GM21447 (cell line): Measurements from ENCODE around the gene GLI1.
"Not testable (repeated sequence)": the region's sequence is repeated elsewhere in the genome, so short reads cannot be mapped to it uniquely, and the experiment has no call there.

Source experiments
- ATAC-seq: cut with Tn5 transposase; IDR thresholded peaks from one replicate; pipeline ENCODE4 v1.9.1; 2021; ENCODE audit not compliant: unreplicated experiment

GLI1 gene

DNA sequence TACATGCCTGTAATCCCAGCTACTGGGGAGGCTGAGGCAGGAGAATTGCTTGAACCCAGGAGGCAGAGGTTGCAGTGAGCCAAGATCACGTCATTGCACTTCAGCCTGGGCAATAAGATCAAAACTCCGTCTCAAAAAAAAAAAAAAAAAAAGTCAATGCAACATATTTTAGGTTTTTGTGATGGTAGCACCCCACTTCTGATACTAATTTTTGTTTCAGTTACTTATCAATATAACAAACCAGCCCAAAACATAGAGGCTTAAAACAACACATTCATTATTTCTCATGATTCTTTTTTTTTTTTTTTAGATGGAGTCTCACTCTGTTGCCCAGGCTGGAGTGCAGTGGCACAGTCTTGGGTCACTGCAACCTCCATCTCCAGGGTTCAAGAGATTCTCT, 18.2 kb upstream of the GLI1 start:
- not testable (repeated sequence) for ATAC-seq

DNA sequence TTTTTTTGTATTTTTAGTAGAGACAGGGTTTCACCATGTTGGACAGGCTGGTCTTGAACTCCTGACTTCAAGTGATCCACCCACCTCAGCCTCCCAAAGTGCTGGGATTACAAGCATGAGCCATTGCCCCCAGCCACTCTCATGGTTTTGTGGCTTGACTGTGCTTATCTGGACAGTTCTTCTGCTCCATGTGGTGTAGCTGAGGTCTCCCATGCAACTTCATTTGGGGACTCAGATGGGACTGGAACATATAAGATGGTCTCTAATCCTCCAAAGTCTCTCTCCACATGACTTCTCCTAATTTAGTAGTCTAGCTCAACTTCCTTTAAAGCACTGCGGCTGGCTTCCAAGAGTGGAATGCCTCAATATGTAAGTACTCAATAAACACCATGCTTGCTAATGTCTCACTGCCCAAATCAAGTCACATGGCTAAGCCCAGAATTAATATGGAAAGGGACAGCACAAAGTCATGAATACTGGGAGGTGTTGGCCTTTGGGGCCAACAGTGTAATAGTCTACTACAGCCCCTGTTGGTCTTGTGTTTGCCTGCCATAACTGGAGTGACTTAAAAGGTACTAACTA, 17.6 kb upstream of the GLI1 start:
- no peak for ATAC-seq

DNA sequence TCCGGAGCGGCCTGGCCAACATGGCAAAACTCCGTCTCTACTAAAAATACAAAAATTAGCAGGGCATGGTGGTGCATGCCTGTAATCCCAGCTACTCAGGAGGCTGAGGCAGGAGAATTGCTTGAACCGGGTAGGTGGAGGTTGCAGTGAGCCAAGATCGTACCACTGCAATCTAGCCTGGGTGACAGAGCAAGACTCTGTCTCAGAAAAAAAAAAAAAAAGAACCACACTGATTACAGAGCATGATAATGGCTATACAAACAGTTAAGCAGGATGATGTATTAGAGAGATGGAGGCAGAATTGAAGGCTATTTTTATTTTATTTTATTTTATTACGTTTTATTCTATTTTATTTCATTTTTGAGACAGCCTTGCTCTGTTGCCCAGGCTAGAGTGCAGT, 15.2 kb upstream of the GLI1 start:
- not testable (repeated sequence) for ATAC-seq

DNA sequence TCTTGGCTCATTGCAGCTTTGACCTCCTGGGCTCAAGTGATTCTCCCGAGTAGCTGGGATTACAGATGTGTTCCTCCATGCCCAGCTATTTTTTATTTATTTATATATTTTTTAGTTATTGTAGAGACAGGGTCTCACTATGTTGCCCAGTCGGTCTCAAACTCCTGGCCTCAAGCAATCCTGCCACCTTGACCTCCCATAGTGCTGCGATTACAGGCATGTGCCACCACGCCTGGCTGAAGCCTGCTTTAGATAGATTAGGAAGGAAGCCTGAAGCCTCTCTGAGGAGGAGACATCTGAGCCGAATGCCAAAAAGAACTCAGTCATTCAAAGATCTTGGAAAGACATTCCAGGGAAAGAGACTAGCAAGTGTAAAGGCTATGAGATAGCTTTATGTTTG, 14.8 kb upstream of the GLI1 start:
- no peak for ATAC-seq

DNA sequence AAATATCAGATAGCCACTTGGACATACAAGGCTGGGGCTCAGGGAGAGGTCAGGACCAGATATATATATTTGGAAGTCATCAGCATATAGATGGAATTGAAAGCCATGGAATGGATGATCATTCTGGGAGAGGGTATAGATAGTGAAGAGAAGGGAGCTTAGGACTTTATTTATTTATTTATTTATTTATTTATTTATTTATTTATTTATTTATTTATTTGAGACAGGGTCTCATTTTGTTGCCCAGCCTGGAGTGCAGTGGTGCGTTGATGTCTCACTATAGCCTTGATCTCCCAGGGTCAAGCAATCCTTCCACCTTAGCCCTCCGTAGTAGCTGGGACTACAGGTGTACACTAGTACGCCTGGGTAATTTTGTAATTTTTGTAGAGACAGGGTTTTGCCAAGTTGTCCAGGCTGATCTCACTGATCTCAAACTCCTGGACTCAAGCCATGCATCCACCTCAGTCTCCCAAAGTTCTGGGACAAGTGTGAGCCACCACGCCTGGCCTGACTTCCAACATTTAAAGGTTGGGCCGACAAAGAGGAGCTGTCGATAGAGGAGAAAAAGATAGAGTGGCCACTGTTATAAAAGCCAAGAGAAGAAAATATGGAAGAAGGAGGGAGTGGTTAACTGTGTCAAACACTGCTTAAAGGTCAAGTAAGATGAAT, 13.2 kb upstream of the GLI1 start:
- no peak for ATAC-seq

DNA sequence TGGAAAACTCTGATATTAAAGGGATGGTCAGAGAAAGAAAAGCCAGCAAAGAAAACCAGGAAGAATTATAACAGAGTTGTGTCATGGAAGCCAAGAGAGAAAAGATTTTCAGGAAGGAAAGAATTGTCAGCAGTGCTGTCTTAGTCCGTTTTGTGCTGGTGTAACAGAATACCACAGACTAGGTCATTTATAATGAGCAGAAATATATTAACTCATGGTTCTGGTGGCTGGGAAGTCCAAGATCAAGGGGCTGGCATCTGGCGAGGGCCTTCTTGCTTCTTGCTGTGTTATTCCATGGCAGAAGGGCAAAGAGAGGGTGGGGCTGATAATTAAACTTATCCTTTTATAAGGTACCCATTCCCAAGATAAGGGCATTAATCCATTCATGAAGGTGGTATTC, 10.9 kb upstream of the GLI1 start:
- no peak for ATAC-seq

DNA sequence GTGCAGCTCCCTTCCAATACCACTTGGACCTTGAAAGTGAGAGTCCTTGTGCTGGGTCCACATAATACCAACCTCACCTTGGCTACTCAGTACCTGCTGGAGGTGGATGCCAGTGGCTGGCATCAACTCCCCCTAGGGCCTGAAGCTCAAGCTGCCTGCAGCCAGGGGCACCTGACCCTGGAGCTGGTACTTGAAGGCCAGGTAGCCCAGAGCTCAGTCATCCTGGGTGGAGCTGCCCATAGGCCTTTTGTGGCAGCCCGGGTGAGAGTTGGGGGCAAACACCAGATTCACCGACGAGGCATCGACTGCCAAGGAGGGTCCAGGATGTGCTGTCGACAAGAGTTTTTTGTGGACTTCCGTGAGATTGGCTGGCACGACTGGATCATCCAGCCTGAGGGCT, 10.2 kb upstream of the GLI1 start:
- no peak for ATAC-seq

DNA sequence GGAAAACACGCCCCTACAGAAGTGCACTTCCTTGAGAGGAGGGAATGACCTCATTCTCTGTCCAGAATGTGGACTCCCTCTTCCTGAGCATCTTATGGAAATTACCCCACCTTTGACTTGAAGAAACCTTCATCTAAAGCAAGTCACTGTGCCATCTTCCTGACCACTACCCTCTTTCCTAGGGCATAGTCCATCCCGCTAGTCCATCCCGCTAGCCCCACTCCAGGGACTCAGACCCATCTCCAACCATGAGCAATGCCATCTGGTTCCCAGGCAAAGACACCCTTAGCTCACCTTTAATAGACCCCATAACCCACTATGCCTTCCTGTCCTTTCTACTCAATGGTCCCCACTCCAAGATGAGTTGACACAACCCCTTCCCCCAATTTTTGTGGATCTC, 9.5 kb upstream of the GLI1 start:
- no peak for ATAC-seq

DNA sequence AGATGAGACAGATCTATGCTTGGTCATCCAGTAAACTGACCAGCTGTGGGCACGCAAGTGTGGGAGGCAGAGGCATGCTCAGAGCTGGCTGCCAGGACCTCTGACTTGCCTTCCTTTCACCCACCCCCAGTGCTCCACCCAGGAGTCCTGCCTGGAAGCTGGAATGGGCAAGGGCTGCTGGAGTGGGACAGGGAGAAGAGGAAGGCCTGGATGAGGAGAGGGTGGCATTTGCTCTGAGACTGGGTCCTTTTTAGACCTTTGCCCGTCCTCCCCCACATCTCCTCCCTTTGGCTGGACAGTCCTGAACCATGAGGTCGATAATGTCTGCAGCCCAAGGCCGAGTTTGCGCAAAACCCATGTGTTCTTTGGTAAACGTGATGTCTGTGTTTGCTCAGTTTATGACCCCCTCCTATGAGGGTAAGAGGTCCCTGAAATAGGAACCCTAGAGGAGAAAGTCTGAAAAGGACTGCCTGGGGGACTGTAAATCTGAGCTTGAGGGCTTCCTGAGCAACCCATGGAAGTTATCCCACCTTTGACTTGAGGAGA, 8.3 kb upstream of the GLI1 start:
- ATAC-seq: no peak

DNA sequence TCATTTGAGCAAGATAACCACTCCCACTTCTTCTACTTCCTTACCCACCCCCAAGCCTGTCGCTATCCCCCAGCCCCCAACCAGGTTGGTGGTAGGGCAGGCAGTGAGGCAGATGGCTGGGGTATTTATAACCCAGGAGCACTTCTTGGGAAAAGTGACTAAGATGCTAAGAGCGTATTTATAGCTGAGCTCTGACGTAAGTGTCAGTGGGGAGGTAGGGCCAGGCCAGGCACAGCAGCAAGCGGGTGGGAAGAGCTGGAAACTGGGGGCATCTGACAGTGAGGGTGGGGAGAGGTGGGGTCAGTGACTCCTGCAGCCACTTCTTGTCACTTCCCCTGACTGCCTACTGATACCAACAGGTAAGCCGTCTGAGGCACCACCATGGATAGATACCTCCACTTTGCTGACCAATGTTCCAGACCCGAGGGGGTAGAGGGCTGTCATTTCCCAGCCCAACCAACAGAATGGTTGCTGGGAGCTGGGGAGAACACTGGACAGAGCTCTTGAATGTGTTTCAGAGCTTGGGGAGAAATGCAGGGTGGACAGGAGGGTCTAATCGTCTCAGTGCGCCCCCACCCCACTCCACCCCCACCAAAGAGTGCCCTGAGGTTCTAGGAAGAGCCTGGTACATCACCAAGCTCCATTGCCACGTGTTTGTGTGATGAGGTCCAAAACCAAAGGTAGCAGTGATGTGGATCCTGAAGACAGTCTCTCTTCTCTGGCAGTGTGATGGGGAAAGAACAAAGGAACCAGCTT, 7.2 kb upstream of the GLI1 start:
- ATAC-seq: no peak

DNA sequence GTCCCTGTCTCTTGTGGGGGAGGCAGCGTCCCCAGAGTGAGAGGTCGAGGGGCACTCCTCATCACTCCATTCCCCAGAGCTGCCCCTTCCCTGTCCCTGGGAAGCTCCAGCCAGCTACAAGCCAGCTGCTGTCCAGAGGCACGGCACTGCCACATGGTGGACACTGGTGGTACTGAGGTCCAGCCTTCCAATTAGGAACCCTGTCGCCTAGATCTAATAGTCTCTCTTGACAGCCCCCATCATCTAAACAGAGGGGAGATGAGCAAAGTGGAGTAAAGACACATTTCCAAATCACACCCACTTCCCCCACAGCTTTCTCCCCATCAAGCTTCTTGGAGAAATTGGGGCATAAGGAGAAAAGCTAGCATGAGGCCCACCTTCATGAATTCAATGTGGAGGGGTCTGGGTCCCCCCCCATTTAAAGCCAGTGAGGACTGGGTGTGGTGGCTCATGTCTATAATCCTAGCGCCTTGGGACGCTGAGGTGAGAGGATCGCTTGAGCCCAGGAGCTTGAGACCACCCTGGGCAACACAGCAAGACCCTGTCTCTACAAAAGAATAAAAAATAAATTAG, 6.6 kb upstream of the GLI1 start:
- no peak for ATAC-seq

DNA sequence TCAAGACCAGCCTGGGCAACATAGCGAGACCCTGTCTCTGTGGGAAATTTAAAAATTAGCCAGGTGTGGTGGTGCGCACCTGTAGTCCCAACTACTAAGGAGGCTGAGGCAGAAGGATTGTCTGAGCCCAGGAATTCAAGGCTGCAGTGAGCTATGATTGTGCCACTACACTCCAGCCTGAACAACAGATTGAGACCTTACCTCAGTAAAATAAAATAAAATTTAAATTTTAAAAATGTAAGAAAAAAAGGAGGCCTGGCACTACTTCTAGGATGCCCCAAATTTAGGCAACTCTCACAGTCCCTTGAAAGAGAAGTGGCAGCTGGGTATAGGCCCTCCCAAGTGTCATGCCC, 5.4 kb upstream of the GLI1 start:
- no peak for ATAC-seq

DNA sequence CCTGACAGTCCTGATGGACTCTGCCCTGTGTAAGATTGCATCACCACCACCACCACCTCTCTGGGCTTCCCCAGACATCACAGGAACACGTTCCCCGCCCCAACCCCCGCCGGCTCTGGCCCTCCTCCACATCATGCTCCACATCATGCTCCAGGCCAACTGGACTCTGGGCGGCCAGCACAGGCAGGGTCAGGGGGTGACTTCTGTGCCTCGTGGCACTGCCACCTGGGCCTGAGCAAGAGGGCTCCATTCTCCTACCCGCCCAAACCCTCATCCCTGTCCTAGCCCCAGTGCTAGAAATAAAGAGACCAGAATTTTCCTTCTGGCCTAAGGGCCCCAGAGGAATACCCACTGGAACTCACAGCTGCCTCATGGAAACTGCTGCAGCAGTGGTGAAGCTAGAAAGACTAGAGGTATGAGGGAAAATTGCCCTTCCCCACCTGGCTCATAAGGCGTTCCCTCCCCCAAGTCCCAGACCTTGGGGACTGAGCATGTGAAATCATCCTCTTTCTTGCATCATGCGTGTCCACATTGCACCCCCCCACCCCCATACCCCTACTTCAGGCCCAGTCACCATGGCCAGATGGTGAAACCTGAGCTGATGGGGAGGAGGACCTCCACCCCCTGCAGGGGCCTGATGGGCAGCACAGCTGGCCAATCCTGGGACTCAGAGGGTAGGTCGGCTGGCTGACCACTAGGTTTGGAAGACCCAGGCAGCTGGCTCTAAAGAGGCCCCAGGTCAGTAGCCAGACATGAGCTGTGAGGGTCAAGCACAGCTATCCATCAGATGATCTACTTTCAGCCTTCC, 4.8 kb upstream of the GLI1 start, which contains the start of gene INHBE:
TSS of gene INHBE (plus strand) at position 742 of the 808 bp plus-strand sequence. CDS start 230 bp downstream, outside the sequence.
- no peak for ATAC-seq

DNA sequence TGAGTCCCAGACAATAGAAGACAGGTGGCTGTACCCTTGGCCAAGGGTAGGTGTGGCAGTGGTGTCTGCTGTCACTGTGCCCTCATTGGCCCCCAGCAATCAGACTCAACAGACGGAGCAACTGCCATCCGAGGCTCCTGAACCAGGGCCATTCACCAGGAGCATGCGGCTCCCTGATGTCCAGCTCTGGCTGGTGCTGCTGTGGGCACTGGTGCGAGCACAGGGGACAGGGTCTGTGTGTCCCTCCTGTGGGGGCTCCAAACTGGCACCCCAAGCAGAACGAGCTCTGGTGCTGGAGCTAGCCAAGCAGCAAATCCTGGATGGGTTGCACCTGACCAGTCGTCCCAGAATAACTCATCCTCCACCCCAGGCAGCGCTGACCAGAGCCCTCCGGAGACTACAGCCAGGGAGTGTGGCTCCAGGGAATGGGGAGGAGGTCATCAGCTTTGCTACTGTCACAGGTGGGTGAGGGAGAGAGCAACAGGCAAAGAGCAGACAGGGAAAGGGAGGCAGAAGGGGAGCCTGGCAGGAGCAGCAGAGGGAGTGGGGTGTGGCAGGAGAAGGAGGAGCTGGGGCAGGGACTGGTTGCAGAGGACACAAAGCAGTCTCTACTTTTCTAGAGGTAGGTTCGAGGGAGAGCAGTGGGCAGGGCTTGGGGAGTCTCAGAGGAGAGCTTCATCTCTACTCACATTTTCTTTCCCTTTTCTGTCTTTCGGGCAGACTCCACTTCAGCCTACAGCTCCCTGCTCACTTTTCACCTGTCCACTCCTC, 4.0 kb upstream of the GLI1 start:
- no peak for ATAC-seq

DNA sequence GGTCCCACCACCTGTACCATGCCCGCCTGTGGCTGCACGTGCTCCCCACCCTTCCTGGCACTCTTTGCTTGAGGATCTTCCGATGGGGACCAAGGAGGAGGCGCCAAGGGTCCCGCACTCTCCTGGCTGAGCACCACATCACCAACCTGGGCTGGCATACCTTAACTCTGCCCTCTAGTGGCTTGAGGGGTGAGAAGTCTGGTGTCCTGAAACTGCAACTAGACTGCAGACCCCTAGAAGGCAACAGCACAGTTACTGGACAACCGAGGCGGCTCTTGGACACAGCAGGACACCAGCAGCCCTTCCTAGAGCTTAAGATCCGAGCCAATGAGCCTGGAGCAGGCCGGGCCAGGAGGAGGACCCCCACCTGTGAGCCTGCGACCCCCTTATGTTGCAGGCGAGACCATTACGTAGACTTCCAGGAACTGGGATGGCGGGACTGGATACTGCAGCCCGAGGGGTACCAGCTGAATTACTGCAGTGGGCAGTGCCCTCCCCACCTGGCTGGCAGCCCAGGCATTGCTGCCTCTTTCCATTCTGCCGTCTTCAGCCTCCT, 3.4 kb upstream of the GLI1 start:
- no peak for ATAC-seq

DNA sequence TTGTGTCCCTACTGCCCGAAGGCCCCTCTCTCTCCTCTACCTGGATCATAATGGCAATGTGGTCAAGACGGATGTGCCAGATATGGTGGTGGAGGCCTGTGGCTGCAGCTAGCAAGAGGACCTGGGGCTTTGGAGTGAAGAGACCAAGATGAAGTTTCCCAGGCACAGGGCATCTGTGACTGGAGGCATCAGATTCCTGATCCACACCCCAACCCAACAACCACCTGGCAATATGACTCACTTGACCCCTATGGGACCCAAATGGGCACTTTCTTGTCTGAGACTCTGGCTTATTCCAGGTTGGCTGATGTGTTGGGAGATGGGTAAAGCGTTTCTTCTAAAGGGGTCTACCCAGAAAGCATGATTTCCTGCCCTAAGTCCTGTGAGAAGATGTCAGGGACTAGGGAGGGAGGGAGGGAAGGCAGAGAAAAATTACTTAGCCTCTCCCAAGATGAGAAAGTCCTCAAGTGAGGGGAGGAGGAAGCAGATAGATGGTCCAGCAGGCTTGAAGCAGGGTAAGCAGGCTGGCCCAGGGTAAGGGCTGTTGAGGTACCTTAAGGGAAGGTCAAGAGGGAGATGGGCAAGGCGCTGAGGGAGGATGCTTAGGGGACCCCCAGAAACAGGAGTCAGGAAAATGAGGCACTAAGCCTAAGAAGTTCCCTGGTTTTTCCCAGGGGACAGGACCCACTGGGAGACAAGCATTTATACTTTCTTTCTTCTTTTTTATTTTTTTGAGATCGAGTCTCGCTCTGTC, 2.7 kb upstream of the GLI1 start:
- no peak for ATAC-seq

DNA sequence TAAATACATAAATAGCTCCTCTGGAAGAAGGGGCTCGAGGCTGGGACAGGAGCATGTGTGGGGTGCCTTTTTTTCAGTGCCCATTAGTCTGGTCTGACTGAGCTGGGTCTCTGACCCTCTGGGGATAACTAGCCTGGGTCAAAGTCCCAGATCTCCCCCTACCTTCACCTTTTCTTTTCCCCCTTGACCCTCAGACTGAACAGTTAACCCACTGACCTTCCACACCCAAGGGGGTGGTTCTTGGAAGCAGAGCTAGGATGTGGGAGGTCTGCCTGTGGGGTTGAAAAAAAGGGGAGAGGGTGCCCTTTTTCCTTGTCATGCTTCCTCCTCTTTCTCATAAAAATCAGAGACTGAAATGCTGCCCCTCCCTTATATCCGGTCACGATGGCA, 925 bp upstream of the GLI1 start:
- no peak for ATAC-seq

DNA sequence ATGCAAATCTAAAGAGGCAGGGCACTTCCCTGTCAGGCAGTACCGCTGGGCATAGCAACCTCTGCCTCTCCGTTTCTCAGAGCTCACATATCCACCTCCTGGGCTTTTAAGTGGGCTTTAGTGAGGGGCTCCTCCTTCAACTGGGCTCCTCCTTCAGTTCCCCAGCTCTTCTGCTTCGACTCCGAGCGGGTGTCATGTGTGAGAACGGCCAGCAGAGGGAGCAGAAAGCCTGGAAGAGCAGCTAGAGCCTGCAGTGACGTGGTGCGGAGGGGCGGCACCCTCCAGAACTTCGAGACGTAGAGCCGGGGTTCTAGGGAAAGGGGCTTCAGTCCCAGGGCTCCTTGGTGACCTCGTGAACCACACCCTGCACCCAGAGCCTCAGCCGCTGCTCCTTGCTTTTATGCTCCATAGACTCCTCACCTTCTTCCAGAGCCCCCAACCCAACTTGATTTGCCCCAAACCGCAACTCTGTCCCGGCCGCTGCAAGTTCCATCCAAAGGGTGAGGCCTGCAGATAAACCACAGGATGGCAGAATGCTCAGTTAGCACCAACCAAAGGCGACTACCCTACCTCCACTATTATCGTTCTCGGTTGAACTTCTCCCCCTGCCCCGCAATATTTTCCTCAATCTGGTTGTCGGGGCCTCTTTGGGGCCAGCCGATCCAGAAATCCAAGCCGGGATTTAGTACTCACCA, 383 bp upstream of the GLI1 start:
- ATAC-seq: peak; percentile 55

DNA sequence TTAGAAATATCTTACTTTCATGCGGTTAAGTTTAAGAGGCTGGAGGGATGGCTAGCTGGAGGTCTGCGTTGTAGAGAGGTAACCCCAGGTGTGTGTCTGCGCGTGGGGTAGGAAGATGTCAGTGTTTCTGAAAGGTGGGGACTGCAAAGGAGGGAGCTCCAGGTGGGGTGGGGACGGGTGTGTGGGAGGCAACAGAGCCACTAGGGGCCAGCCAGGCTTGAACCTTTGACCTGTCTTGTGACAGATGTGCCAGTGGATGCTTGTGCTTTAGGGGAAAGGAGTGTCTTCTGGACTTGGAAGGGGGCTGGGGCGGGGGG, 841 bp downstream of the GLI1 start:
- ATAC-seq: no peak
